HG03045 (cell line): ENCODE results near the gene WNK1.

Experiments used
- ATAC-seq: cut with Tn5 transposase; IDR thresholded peaks from one replicate; pipeline ENCODE4 v1.9.1; 2021; ENCODE audit warnings: mild to moderate bottlenecking, moderate library complexity; ENCODE audit not compliant: unreplicated experiment

WNK1 gene

DNA sequence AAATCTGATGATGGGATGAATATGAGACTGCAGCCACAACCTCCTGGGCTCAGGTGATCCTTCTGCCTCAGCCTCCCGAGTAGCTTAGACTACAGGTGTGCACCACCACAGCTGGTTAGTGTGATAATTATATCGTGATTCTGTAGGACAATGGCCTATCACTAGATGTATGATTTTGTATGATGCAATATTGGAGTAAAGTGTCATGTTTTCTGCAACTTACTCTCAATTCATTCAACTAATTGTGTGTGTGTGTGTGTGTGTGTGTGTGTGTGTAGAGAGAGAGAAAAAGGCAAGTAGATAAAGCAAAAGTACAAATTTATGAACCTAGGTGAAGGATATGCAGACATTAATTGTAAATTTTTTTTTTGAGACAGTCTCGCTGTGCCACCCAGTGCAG is 186.4 kb downstream of the WNK1 start:
- no peak for ATAC-seq

DNA sequence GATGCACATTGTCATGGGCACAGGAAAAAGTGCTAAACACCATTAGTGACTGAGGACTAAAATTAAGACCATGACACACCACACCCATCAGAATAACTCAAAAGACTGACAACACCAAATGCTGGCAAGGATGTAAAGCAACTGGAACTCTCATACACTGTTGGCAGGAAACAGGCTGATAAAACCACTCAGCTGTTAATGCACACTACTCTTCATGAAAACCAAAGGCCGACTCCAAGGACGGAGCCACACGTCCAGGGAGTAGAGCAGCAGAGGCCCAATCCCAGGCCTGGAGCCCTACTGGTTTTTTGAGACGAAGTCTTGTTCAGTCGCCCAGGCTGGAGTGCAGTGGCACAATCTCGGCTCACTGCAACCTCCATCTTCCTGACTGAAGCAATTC is 190.7 kb downstream of the WNK1 start:
- no peak for ATAC-seq

DNA sequence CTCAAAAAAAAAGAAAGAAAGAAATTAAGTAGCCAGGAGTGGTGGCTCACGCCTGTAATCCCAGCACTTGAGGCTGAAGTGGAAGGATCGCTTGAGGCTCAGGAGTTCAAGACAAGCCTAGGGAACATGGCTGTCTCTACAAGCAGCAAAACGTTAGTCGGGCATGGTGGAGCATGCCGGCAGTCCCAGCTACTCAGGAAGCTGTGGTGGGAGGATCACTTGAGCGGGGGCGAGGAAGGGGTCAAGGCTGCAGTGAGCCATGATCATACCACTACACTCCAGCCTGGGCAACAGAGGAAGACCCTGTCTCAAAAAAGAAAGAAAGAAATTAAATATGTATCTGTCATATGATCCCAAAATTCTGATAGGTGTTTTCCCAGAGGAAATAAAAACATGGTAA is 191.8 kb downstream of the WNK1 start:
- ATAC-seq, result no peak

DNA sequence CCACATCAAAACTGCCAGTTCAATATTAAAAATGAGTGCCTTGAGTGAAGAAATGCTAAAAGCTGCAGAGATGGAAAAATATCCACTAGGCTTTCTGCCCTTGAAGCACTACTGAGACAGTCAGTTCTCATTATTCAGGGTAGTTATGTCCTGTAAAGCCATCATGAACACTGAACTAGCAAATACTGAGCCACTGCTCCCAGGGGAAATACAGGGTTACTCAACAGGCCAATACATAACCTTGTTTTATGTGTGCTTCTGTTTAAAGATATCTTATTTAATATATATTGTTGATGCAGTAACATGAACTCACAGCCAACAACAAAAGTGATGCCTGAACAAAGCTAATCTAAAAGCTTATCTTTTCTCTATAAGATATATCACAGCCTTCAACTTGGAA is 193.8 kb downstream of the WNK1 start:
- ATAC-seq, result no peak

DNA sequence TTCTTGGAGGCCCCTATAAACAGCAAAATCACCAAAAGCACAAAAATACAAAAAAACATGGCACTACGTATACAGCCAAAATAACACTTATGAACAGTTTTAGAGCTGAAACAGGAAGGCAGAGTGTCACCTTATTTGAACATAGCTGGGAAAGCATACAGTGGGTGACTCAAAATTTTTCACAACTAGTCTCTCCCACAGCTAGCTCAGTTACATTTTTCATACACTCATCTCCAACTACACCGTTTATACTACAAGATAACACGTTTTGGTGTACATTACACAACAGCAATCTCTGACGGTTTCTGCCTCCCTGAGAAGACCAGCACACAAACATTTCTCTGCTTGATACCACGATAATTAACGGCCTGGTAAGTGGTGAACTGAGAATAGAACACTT is 194.3 kb downstream of the WNK1 start:
- no peak for ATAC-seq

DNA sequence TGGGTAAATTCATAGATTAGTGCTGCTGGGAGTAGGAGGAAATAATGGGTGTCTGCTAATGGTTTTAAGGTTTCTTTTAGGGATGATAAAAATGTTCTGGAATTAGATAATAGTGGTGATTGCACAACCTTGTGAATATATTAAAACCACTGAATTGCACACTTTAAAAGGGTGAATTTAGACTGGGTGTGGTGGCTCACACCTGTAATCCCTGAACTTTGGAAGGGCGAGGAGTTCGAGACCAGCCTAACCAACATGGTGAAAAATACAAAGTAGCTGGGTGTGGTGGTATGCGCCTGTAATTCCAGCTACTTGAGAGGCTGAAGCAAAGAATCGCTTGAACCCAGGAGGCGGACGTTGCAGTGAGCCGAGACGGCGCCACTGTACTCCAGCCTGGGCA is 195.9 kb downstream of the WNK1 start:
- no peak for ATAC-seq

DNA sequence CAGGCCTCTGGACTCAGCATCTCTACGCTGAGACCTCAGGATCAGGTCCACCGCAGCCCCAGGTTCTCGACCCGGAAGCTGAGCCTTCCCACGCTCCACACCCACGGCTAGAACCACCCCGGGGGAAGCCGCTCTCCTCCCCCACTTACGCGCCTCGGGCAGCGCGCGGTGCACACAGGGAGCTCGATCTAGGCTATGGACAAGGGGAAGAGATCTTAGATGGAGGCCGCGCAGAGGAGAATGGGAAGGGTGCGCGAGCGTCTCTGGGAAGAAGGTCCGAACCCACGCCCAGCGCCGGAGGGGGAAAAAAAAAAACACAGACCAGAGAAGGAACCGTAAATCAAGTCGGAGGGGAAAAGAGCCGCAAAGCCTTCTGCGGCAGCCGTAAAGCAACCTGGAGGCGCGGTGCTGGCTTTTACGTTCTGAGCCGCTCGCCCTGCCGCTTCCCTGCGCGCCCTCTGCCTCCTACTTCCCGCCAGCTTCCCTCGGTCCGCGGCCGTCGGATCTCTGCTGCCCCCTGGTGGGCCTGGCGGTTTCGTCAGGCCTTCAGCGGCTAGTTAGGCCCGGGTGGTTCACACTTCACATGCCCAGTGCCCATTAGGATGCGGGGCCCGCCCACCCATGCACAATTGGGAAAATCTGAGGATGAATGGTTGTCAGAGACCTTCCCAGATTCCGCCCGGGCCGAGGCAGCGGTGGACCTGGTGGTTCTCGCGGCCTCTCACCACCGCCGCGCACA is 197.2 kb downstream of the WNK1 start, which contains the start of gene RAD52:
RAD52 (minus strand) TSS at position 242 of the 739 bp plus-strand sequence. CDS start 16,636 bp downstream, outside the sequence.
- ATAC-seq, result peak; percentile 87

DNA sequence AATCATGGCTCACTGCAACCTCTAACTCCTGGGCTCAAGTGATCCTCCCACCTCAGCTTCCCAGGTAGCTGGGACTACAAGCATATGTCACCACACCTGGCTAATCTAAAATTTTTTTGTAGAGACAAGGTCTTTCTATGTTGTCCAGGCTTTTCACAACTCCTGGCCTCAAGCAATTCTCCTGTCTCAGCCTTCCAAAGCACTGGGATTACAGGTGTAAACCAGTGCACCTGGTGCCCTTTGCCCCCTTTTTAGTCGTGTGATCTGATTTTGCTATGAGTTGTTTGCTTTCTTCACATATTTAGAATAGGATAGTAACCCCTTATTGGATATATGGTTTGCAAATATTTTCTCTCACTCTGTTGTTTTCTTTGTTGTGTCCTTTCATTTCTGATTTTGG is 198.8 kb downstream of the WNK1 start:
- no peak for ATAC-seq

DNA sequence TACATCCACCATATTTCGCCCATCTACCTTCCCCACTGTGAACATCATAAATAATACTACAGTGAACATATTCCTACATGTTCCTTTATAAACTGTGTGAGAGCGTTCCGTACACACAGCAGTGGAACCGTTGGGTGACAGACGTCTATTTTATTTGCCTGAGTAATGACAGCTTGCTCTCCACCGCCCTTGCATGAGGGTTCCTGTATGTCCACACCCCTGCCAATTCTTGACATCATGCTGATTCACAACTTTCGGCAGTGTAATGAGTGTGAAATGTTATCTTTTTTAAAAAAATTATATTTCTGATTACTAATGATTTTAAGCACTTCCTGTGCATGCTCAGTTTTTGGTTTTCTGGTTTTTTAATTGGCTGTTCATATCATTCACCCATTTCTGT is 201.4 kb downstream of the WNK1 start:
- no peak for ATAC-seq

DNA sequence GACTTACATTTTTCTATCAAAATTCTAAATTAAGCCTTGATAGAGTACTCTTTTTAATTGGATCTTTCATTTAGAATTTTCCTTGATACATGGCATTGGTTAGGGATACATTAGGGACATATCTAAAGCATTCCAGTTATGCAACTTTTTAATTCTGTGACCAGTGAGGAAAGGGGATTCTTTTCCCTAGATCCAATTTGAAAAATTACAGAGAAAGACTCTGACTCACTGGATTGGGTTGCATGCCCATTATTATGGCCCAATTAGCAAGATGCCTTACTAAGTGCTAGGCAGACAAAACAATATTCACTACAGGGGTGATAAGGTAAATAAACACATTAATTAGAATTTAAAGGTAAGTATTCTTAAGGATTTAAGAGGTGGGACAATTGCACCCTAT is 202.4 kb downstream of the WNK1 start:
- no peak for ATAC-seq

DNA sequence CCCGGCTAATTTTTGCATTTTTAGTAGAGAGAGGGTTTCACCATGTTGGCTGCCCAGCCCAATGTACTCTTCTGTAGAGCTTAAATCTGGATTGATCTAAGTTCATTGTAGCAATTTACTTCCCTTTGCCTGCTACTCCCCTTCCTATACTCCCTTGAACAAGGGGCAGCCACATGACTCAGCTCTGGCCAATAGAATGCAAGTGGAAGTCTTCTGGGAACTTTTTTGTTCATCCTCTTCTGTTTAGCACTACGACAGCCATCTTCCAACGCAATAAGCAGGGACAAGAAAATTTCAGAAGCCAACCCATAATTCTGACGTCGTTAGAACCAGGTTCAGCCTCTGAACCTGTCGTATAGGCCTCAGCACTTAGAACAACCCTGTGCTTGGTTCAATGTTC is 203.6 kb downstream of the WNK1 start:
- ATAC-seq, result no peak

DNA sequence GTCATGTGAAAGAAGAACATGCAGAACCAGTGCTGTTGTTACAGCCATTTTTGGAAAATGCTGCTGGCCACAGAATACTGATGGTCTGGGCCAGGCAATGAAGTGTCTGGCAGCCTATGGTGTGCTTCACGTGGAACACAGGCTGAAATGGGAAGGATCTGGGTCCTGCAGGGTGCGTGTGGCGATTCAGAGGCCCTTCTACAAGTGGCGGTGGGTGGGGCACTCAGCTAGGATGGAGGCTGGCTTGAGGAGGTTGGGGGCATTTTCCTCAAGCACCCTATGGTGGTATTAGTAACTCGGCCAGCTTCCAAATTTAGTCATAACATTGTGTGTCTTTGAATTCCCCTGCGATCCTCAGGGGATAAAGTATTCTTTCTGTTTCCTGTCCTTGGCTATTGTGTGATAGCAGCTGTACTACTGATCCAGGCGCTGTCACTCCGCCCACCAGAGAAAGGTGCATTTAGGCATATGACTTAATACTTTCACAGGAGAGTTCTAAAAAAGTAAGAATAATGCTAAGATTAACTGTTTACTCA is 206.3 kb downstream of the WNK1 start:
- no peak for ATAC-seq
